Measurements from ENCODE around the gene RAET1L.
"Not testable (repeated sequence)": the region's sequence is repeated elsewhere in the genome, so short reads cannot be mapped to it uniquely, and the experiment has no call there.

The RAET1L gene

DNA sequence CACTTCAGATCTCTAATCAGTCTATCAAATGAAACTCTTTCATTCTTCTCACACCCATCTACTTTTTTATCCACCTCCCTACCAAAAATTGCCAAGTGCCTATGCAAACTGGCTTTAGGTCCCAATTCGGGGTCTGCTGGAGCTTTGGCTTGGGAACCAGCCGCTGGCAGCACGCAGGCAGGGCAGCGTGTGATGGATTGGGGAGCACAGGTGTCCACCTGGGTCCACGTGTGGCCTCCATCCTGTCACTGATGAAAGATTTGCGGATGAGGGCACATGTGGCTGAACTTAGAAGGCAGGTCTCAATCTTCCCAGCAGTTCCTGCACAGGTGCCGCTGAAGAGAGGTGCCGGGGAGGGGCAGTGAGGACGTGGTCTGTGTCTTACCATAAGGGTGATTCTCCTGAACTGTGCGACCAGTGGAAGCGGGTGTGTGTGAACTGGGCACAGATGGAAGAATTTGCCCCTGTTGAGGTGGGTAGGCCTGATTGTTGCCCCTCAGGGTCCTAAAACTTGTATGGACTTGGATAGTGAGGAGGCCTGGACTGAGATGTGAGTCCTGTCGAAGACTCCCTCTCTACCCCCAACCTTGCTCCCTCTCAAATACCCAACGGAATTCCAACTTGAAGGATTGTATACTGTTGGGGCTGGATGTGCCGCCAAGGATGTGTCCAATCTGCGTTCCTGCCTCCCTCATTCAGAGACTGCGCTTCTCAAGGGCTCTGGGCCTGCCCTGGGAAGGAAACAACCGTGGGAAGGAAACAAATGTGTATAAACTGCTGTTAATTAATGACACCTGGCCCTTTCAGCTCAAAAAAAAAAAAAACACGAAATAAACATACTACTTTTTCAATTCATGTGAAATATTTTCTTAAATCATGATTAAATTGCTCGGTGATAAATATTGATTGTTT, 18.4 kb upstream of the RAET1L start:
- no peak for DNase-seq (ENCODE audit: low spot score)

DNA sequence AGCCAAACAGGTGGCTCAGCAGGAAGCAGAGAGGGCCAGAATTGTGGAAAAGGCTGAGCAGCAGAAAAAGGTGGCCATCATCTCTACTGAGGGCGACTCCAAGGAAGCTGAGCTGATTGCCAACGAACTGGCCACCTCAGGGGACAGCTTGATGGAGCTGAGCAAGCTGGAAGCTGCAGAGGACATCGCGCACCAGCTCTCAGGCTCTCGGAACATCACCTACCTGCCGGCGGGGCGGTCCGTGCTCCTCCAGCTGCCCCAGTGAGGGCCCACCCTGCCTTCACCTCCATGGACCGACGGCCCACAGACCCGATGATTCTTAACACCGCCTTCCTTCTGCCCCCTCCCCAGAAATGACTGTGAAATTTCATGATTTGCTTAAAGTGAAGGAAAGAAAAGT, 17.8 kb upstream of the RAET1L start:
- DNase-seq (ENCODE audit: low spot score): no peak

DNA sequence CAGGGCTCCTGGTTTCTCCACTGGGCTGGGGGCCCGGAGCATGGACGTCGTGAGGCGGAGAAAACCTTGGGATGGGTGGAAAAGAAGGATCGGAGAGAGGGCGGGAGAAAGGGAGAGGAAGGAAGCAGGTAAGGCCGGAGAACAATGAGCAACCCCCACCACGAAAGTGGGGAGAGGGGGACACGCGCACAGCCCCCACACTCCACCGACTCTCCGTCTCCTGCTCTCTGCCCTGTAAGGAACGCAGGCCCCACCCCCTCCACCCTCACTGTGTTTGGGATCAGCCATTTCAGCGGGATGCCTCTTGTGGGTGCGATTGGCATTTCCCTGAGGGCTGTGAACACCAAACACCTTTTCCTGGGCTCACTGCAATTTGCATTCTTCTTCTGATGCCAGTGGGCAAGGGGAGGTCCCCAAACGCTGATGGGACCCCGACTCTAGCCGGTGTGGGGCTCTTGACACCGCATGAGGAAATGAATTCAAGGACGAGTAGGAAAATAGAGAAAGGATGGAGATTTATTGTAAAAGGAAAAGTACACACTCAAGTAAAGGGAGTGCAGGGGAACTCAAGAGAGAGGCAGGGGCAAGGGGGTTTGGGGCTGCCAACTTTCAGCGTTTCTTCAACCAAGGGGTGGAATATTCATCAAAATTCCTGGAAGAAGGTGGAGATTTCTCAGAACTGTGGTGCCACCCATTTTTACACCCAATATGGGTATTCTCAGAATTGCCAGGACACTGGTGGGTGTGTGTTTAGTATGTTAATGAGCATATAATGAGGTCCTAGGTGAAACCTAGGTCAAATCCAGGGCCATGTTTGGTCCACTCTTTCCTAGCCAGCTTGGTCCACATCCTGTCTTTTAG, 13.1 kb upstream of the RAET1L start:
- DNase-seq (ENCODE audit: low spot score): no peak

DNA sequence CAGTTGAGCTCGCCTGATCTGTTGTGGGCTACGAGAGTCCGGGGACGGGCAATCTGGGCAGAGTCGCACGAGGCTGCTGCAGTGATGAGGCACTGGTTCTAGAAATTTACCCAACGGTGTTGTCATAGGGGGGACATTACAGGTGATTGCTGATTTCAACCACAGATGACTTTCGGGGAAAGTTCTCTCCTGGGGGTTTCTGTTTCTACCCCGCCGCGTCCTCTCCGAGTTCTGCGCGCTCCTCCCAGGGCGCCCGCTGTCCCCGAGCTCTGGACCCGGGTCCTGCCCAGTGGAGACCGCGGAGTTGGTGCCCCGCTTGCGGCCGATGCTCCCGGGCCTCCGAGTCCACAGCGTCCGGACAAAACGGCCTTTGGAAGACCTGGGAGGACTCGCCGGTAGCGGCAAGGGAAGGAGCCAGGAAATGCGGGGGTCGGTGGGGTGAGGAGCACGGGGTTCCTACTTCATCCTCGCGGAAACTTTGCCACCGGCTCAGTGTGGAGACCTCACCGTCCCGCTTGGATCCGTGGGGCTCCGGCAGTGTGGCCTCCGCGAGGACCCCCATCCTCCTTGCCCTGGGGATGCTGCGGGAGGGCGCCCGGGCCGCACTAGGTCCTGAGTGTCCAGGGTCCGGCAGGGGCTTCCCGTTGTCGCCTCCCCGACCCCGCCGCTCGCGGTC, 12.3 kb upstream of the RAET1L start:
- no peak for DNase-seq (ENCODE audit: low spot score)

DNA sequence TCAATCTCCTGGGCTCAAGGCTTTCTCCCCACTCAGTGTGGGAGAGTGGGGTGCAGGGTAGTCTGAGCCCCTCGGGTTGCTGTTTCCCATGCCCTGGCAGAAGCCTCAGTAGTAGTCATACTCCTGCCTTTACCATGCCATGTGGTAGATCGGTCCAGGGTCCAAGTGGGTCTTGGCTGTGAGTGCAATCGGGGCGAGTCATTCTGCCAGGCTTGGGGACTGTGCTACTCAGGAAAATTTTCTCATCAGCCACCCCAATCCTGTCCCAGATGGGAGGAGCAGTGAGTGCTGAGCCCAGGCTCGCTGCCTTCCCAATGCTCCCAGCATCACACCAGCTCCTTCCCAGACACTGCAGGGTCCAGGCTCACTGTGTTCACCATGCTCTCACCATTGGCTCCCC, 10.7 kb upstream of the RAET1L start:
- no peak for DNase-seq (ENCODE audit: low spot score)

DNA sequence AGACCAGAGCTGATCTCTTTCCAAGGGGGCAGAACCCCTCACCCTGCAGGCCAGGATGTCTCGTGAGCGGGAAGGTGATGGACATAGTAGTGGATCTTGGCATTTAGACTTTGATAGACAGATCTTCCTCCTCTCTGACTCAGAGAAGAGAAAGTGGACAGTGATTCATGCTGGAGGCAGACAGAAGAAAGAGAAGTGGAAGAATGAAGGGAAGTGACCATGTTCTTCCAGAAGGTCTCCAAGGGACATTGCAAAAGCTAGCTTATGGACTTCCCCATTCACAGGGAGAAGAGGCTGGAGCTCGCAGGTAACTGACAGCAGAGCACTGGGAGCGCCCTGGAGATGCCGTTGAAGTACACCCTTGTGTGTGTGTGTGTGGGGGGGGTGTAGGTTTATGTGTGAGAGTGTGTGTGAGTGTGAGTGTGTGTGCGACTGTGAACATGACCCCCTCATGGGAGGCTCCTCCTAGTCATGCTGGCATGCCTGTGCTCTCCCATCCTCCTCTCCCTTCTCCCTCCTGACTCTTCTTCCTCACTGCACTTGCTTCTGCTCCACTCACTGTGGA, 8.0 kb upstream of the RAET1L start:
- no peak for DNase-seq (ENCODE audit: low spot score)

DNA sequence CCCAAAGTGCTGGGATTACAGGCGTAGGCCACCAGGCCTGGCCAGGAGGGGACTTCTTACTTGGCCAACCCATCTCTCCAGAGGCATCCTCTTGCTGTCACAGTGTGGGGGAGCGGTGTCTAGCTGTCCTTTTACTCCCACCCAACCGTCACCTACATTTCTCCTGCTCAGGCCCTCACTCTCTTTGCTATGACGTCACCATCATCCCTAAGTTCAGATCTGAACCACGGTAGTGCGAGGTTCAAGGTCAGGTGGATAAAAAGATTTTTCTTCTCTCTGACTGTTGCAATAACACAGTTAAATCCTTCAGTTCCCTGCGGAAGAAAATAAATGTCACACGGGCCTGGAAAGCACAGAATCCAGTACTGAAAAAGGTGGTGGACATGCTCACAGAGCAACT, 7.3 kb upstream of the RAET1L start:
- DNase-seq (ENCODE audit: low spot score): no peak

DNA sequence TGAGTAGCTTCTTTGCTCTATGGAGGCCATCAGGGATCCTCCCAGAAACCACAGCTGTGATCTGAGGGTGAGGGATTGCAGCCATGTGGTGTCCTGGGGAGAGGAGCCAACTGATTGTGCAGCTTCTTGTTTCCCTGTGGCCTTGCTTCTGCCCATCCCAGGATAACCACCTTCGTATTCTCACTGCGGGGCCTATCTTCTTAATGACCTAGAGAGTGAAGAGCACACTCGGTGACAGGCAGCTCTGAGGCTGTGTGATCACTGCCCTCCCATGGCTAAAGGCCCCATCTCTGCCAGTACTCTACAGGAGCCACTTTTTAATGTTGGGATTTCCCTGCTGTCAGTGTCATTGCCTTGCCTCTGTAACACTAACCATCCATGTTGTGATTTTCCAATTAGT, 5.3 kb upstream of the RAET1L start:
- no peak for DNase-seq (ENCODE audit: low spot score)

DNA sequence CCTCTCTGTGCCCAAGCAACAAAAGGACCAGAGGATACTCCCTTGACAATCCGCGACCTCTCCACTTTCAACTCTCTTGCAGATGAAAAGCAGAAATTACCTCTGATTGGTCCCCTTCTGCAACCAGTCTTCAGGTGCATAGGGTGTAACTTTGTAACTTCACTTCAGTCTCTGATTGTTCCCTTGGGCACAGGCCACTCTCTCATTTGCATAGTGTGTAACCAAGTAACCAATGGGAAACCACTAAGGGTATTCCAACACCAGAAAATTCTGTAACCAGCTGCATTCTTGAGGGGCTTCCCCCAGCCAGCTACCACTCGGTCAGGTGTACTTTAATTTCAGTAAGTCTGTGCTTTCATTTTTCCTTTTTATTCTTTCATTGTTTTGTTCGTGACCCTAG, 4.4 kb upstream of the RAET1L start:
- no peak for DNase-seq (ENCODE audit: low spot score)

DNA sequence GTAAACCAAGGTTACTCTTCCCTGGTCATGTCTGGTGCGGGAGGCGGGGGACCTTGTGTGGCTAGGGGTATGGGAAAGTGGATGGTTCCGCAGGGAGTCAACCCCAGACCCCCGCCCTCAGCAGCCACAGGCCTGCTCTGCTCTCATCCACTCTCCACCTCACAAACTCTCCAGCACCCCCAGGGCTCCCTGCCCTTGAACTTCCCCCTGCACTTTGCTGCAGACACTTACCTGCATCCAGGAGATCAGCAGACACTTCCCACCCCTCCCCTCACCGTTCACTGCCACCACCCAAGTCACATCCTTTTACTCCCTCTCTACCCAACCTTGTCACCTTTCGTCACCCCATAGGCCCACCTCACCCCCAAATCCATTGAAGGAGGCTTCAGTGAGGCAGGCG, 3.9 kb upstream of the RAET1L start:
- no peak for DNase-seq (ENCODE audit: low spot score)

DNA sequence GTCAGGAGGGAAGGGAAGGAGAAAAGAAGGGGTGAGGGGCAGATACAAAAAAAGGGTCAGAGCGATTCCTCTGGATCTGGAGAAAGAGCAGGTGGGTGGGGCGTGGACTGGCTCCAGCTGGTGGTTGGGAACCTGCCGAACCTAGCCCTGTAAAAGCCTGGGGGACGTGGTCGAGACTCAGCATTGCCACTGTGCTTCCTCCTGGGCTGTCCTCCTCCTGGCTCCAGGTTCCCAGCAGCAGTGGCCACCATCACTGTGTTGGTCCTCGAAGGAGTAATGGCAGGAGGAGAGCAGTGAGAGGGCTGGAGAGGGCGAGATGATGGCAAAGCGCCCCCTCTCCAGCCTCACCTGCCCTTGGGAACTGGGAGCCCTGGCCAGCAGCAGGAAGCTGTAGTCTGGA, 3.5 kb upstream of the RAET1L start:
- no peak for DNase-seq (ENCODE audit: low spot score)

DNA sequence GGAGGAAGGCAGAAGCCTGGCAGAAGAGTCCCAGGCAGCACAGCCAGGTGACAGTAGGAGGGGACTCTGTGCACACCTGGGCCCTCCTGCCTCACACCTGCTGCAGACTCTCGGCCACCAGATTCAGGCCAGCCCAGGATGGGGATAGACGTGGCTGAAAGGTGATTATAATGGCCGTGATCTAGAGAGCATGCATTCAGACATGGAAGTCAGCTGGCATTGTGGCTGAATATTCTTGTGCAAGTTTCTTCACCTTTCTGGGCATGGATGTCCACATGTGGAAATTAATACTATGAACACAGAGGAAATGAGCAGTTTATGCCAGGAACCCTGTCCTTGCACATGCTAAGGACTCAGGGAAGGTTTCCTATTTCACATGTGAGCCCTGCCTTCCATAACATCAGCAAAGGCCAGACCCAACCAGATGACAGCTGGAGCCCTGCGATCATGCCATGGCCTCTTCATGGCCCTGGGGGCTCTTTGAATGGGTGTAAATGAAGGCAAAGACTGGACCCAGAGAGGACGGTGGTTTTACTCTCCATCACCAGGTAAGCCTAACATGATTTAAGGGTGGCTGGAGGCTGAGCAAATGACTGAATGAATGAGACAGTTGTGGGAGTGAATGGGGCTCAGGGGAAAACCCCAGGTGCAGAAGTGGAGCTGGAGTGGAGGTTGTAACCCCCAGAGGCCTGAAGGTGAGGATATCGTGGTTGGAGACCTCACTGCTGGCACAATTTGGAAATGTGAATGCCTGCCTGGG, 2.7 kb upstream of the RAET1L start:
- DNase-seq (ENCODE audit: low spot score): no peak

DNA sequence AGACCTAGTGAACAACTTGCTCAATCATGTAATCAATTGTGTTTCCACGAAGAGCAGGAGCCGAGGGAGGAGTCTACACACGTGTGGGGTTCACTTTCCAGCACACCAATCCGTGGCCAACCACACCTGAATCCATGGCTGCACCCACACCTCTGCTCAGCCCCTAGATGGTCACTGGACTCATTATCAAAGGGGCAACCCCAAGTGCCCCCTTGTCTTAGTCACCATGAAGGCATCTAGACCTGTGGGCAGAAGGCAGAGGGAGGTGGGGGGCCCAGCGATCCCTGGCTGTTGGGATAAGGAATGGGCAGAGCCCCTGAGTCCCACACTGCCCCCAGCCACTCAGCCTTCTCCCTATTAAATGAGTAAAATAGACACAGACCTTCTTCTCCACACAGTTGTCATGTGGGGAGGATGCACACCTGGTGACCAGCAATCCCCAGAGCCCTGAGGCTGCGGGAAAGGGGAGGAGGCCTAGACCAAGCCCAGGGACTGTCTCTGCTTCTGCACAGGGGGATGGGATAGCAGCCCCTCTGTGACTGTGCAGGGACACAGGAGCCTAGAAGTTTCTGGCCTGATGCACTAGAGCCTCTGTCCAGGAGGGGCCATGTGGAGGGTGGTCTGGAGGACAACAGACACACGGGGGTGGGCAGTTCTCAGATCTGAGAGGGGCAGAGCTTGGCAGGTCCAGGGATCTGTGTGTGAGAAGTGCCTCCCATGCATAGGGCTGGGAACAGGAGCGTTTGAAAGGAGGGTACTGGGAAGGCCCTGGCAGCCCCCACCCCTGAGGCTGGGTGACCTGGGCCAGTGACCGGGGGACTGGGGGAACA, 1.9 kb upstream of the RAET1L start:
- no peak for DNase-seq (ENCODE audit: low spot score)

DNA sequence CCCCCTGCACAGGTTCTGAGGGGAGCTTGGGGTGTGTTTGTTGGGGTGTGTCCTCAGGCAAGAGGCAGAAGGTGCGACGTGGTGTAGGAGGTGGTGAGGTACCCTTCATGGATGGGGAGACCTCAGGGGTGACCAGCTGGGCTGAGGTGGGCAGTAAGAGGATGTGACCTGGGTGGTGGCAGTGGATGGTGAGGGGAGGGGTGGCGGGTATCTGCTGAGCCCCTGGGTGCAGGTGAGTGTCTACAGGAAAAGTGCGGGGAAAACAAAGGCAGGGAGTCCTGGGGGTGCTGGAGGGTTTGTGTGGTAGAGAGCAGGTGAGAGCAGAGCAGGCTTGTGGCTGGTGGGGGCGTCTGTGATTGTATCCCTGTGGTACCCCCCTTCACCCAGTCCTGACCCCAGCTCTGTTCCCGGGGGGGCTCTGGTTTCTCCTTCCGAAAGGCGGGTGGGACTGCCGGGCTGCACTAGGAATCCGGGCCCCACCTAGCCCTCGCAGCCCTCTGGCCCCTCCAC, 631 bp downstream of the RAET1L start:
- DNase-seq (ENCODE audit: low spot score): no peak

DNA sequence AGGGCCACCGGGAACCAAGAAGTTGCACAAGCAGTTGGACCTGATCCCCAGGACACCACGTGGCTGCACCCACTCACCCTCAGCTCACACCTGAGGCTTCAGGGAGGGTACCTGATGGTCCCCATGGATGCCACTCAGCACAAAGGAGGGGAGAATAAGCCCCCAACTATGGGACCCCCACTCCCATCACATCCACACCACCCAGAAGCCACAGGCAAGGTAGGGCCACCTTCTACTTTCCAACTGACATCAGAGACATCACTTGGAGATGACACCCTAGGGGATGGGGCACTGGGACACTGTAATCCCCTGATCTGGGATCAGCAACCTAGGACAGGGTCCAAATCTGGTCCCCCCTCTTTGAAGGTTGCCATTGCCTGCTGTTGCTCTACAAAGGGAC, 1.3 kb downstream of the RAET1L start:
- DNase-seq (ENCODE audit: low spot score): not testable (repeated sequence)

DNA sequence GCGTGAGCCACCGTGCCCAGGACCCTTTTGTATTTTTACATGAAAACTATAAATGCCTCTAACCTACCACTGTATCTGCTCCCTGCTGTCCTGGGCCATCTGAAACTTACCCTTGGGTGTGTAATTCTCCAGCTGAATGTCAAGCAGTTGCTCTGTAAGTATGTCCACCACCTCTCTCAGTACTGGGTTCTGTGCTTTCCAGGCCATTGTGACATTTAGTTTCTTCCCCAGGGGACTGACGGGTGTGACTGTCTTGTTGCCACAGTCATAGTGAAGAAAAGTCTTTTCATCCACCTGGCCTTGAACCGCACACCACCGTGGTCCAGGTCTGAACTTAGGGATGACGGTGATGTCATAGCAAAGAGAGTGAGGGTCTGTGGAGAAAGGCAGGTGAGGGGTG, 3.5 kb downstream of the RAET1L start:
- DNase-seq (ENCODE audit: low spot score): not testable (repeated sequence)

DNA sequence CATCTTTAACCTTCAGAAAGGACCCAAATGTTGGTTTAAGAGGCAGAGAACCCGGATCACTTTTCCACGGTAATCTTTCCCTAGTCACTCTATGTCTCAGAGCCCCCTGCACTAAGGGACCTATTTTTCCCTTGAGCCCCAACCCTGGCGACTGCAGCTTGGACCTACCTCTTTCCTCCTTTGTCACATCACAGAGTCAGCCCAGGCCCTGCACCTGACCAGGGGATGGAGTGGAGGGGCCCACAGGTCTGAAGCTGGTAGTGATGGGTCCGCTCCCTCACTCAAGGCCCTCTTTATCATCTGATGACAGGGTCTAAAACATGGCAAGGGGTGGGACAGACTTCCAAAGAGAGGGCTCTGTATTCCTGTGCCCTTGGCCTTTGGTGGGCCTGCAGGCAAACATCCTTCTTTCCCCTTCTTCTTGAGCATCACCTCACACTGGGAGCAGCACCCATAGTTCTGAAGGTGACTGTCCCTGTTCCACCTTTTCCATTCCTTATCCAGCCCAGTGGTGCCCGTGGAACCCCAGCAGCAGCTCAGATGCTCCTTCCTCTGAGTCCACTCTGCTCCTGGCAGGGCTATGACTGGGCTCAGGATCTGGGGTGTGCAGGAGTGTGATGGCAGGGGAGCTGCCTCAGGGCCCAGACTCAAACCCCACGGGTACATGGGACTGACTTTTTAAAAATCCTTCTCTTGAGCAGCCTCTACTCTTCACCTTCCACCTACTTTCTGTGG, 6.3 kb downstream of the RAET1L start:
- no peak for DNase-seq (ENCODE audit: low spot score)

DNA sequence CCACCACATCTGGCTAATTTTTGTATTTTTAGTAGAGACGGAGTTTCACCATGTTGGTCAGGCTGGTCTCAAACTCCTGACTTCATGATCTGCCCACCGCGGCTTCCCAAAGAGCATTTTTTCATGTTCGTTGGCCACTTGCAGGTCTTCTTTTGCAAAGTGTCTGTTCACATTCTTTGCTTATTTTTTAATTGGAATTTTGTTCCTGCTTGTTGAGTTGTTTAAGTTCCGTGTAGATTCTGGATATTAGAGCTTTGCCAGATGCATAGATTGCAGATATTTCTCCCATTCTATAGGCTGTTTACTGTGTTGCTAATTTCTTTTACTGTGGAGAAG, 8.2 kb downstream of the RAET1L start:
- not testable (repeated sequence) for DNase-seq (ENCODE audit: low spot score)

DNA sequence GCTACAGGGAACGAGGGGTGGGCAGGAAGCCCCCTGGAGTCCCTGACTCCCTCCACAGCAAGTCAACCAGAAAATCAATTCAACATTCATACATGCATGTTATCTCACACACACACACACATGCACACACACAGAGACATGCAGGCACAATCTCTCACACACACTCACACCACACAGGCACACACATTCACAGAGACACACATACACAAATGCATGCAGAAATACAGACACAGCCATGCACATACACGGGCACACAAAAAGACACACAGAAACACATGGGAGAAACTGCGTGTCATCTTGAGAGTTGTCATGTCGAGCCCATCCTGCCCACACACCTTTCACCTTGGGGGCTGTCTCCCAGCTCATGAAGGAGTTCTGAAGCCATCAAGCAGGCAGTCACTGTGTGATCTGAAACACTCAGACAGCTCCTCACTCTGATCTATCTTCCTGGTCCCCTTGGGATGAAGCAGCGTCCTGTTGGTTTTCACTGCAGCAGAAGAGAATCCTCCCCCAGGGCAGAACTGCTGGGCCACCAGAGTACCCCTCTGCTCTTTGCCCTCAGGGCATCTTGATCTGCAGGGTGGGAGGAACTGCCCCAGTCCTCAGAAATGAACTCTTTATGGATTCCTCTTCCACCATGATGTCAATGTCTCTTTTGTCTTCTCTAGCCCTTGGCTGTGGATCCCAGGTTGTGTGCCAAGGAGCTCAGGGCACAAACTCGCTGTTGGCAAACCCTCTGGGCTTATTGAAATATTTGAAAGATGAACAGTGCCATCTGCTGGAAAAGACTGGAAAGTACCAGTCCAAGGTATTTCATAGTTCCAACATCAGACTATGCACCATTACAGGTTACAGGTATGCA, 8.8 kb downstream of the RAET1L start:
- DNase-seq (ENCODE audit: low spot score): peak; percentile 77
